ENCODE measurements around the gene SSH3. TPM values are rescaled to one million over a fixed set of nuclear protein-coding genes. Genes with fewer than 3 reads are reported as not detected.

SSH3 gene
- total and polyA plus RNA-seq, 2 of the 4 experiments (the other 2 are of a cell fraction) = 7.3 to 26.7 TPM

DNA sequence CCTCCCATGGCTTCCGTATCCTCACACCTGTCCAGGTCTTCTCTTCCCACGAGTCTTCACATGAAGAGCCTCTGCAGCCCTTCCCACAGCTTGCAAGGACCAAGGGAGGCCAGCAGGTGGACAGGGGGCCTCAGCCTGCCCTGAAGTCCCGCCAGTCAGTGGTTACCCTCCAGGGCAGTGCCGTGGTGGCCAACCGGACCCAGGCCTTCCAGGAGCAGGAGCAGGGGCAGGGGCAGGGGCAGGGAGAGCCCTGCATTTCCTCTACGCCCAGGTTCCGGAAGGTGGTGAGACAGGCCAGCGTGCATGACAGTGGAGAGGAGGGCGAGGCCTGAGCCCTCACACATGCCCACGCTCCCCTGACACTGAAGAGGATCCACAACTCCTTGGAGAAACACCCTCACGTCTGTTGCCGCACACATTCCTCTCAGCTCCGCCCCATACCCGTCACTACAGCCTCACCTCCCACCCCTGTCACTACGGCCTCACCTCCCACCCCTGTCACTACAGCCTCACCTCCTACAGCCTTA, 8.3 kb downstream of the SSH3 start:
- H2BK120ac ChIP-seq (ENCODE audit: low read depth, low read length) = no peak overlapping the region
- dilution Hi-C loops (cut with HindIII; ENCODE audit: low sequenced_read_pairs, unreplicated experiment) (no loop called here), in situ Hi-C loops (cut with MboI; ENCODE audit: low sequenced_read_pairs) (loop anchor here (10.0 kb wide), 1 partner anchor 227 kb away; no protein-coding TSS in a partner anchor), intact Hi-C loops (cut with micrococcal nuclease) (no loop called here)
- no peak for ATAC-seq (ENCODE audit: low read depth)
- no peaks in the 10 kb centered on the region for H4K20me1 ChIP-seq (ENCODE audit: insufficient read depth, low read length)
- H3K9ac ChIP-seq (ENCODE audit: low read depth, low read length) = no peak overlapping the region
- H3K4me2 ChIP-seq (ENCODE audit: low read depth, low read length) = no peak overlapping the region
- DNase-seq = no peak
- H3K79me1 ChIP-seq (ENCODE audit: low read depth in 1 of 2, low read length in 2 of 2) = no peaks in the 10 kb centered on the region
- H3K14ac ChIP-seq (replicated peaks; ENCODE audit: low read depth, low read length) = no peak overlapping the region
- H4K8ac ChIP-seq (ENCODE audit: low read depth in 2 of 2, low read length in 2 of 2) = no peak overlapping the region
- H2AK5ac ChIP-seq (ENCODE audit: low read depth, low read length) = no peak overlapping the region
- no peaks in the 10 kb centered on the region for H3K4me1 ChIP-seq (ENCODE audit: control insufficient read depth, insufficient read depth, low read length)
- H2BK5ac ChIP-seq (ENCODE audit: low read depth, low read length, poor library complexity, severe bottlenecking) = no peak overlapping the region
- no peak overlapping the region for H2BK20ac ChIP-seq (ENCODE audit: low read depth, low read length)
- no peaks in the 10 kb centered on the region for H3K9me3 ChIP-seq (ENCODE audit: control insufficient read depth, insufficient read depth, low read length)
- peaks cover 34% of the 10 kb centered on the region for H3K36me3 ChIP-seq (ENCODE audit: control insufficient read depth, insufficient read depth, low read length)
- no peak overlapping the region for H3K27ac ChIP-seq (ENCODE audit: insufficient read depth, low read length)
- H3K4me3 ChIP-seq (ENCODE audit: insufficient read depth, low read depth, low read length) = no peak overlapping the region
- no peaks in the 10 kb centered on the region for H3K27me3 ChIP-seq (ENCODE audit: control insufficient read depth, insufficient read depth, low read length)
- H2AFZ ChIP-seq (replicated peaks; ENCODE audit: low read length, poor library complexity) = no peak overlapping the region
- no peak overlapping the region for H4K5ac ChIP-seq (ENCODE audit: low read depth, low read length)
- no peaks in the 10 kb centered on the region for H3K9me1 ChIP-seq (ENCODE audit: insufficient read depth, low read length)
- peak overlapping the region; percentile 1 for H2AK9ac ChIP-seq (replicated peaks; ENCODE audit: low read depth, low read length, poor library complexity)
- WGBS, 2 experiments (ENCODE audit: extremely low coverage in 2 of 2, insufficient read length in 1 of 2) = 82% methylated on average over 11 of the region's 15 CpGs; no CpG with 5 or more reads in 1 of the 2 experiments
- no TSS peak for BruUV-seq (replicated peaks)
- H4K91ac ChIP-seq (ENCODE audit: insufficient read depth, low read depth, low read length) = no peak overlapping the region
- CTCF ChIA-PET = no interaction called here
- no peak overlapping the region for H3K23ac ChIP-seq (ENCODE audit: low read depth, low read length)
- H3K56ac ChIP-seq (ENCODE audit: extremely low read depth, insufficient read depth, low read length) = no peak overlapping the region
- TF ChIP-seq RAD21 (IDR thresholded peaks at IDR 0.05; ENCODE audit: low read length) = no peak
- no peak for TF ChIP-seq CHD1 (IDR thresholded peaks at IDR 0.05; ENCODE audit: low read depth, low read length)
- TF ChIP-seq SMC3 (IDR thresholded peaks at IDR 0.05; ENCODE audit: low read depth, low read length) = no peak
- TF ChIP-seq RCOR1 (IDR thresholded peaks at IDR 0.05; ENCODE audit: insufficient replicate concordance, low read length) = no peak
- TF ChIP-seq, protein P1, sequence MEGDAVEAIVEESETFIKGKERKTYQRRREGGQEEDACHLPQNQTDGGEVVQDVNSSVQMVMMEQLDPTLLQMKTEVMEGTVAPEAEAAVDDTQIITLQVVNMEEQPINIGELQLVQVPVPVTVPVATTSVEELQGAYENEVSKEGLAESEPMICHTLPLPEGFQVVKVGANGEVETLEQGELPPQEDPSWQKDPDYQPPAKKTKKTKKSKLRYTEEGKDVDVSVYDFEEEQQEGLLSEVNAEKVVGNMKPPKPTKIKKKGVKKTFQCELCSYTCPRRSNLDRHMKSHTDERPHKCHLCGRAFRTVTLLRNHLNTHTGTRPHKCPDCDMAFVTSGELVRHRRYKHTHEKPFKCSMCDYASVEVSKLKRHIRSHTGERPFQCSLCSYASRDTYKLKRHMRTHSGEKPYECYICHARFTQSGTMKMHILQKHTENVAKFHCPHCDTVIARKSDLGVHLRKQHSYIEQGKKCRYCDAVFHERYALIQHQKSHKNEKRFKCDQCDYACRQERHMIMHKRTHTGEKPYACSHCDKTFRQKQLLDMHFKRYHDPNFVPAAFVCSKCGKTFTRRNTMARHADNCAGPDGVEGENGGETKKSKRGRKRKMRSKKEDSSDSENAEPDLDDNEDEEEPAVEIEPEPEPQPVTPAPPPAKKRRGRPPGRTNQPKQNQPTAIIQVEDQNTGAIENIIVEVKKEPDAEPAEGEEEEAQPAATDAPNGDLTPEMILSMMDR (conservative IDR thresholded peaks at IDR 0.05; ENCODE audit: low read depth, low read length) = no peak
- TF ChIP-seq RFX5 (IDR thresholded peaks at IDR 0.05; ENCODE audit: low read depth, low read length) = no peak
- TF ChIP-seq FOS (IDR thresholded peaks at IDR 0.05; ENCODE audit: low read depth, low read length) = no peak
- TF ChIP-seq BHLHE40 (IDR thresholded peaks at IDR 0.05; ENCODE audit: low read depth, low read length) = no peak
- no peak overlapping the region for H3K4ac ChIP-seq (ENCODE audit: low read depth, low read length)
- H2BK15ac ChIP-seq (ENCODE audit: low read depth, low read length) = no peak overlapping the region
- POLR2A ChIA-PET (ENCODE audit: unreplicated experiment) = no interaction called here
- H3K18ac ChIP-seq (ENCODE audit: low read depth, low read length) = no peak overlapping the region
